ENCODE results near the gene ZNF444. TPM values are rescaled to one million over a fixed set of nuclear protein-coding genes. Genes with fewer than 3 reads are reported as not detected.

The ZNF444 gene
- total and polyA plus RNA-seq, 2 donors (not counting 3 experiments of a cell fraction or from before 2014, with no cell fraction given): 37.2 to 41.7 TPM

- Histone ChIP-seq H3K27ac (ENCODE audit: insufficient read depth, low read depth, low read length) (no peak overlapping the region), H3K4me2 (ENCODE audit: insufficient read depth, low read length) (no peak overlapping the region), H2AFZ (ENCODE audit: low read depth, low read length) (no peak overlapping the region), H3K9me1 (replicated peaks; ENCODE audit: control insufficient read depth, extremely low read depth, insufficient read depth, low read length) (no peaks in the 10 kb centered on the region), H3K9me3 (replicated peaks; ENCODE audit: control insufficient read depth, insufficient read depth, low read length) (no peaks in the 10 kb centered on the region), H3K79me2 (ENCODE audit: control insufficient read depth, insufficient read depth, low read length) (peaks cover 4% of the 10 kb centered on the region), H3K9ac (replicated peaks; ENCODE audit: extremely low read depth, insufficient read depth, low read length) (no peak overlapping the region), H4K20me1 (replicated peaks; ENCODE audit: control insufficient read depth, extremely low read depth, insufficient read depth, low read length) (no peaks in the 10 kb centered on the region), H3K27me3 (ENCODE audit: control insufficient read depth in 2 of 2, insufficient read depth in 2 of 2, low read length in 2 of 2) (no peaks in the 10 kb centered on the region), H3K4me3 (replicated peaks in 1 of 3; ENCODE audit: insufficient read depth in 1 of 3, low read depth in 1 of 3, low read length in 3 of 3) (no peak overlapping the region), H3K4me1 (ENCODE audit: control insufficient read depth, extremely low read depth, insufficient read depth, low read length) (peaks cover 10% of the 10 kb centered on the region), H3K36me3 (ENCODE audit: control insufficient read depth in 2 of 2, extremely low read depth in 1 of 2, insufficient read depth in 2 of 2, low read length in 2 of 2) (peaks cover 0 to 19% of the 10 kb centered on the region in 2 experiments)
- no TSS peak for BruUV-seq (replicated peaks)
- no peak for FAIRE-seq
- intact Hi-C loops (cut with micrococcal nuclease): loop anchor here (1.0 to 2.0 kb wide), 3 partner anchors 11 to 414 kb away; partner anchors contain the start of genes ZNF444, ZNF470 and ZNF787
- ChIA-PET POLR2A (no interaction called here), CTCF (interaction anchor here (1.3 to 1.7 kb wide), 2 partner anchors 19 to 76 kb away, joined by 4 to 5 read pairs; no protein-coding TSS in a partner anchor)
- dilution Hi-C loops (cut with MboI; ENCODE audit: extremely low pct_ligation_motif_present, low sequenced_read_pairs): no loop called here
- TF ChIP-seq CTCF (IDR thresholded peaks at IDR 0.05; ENCODE audit: extremely low read depth in 1 of 2, insufficient read depth in 1 of 2, low read depth in 1 of 2, low read length in 2 of 2): no peak
- TF ChIP-seq MYC (IDR thresholded peaks at IDR 0.05; ENCODE audit: low read depth, low read length): no peak
- no peak for TF ChIP-seq MAX (IDR thresholded peaks at IDR 0.05; ENCODE audit: insufficient read depth, insufficient read length)
- TF ChIP-seq POLR2A (IDR thresholded peaks at IDR 0.05; ENCODE audit: low read depth, low read length): no peak
- no peak for TF ChIP-seq EZH2 (IDR thresholded peaks at IDR 0.05; ENCODE audit: borderline replicate concordance, low read depth, low read length, severe bottlenecking)
- TF ChIP-seq GATA2 (IDR thresholded peaks at IDR 0.05; ENCODE audit: insufficient read depth, insufficient read length, low read depth, low read length): no peak
- TF ChIP-seq FOS (IDR thresholded peaks at IDR 0.05; ENCODE audit: borderline replicate concordance, insufficient read depth, low read length): no peak
- TF ChIP-seq POLR2AphosphoS5 (IDR thresholded peaks at IDR 0.05; ENCODE audit: insufficient read depth, low read depth, low read length): no peak
- no peak for TF ChIP-seq JUN (IDR thresholded peaks at IDR 0.05; ENCODE audit: borderline replicate concordance, insufficient read depth, insufficient read length, low read depth)
- no peak for DNase-seq (ENCODE audit: low read depth, low spot score)
Measured at GRCh38 chr19:56152644-56153043, 11.6 kb downstream of the ZNF444 start.

Measured in endothelial cell of umbilical vein (primary cell).